Motor neuron (in vitro differentiated cells): ENCODE results near the gene WDR86. TPM values are rescaled to one million over a fixed set of nuclear protein-coding genes. Genes with fewer than 3 reads are reported as not detected.

Experiments
- ATAC-seq, 8 experiments: fragments of 200-7000 bp; cut with Tn5 transposase; replicated peaks in 6 of 8; 2 replicates each; pipeline ENCODE4 v1.8.0; 2021; ENCODE audit warnings: mild to moderate bottlenecking in 8 of 8, moderate library complexity in 8 of 8
- H3K27ac ChIP-seq, 2 donors: fragments of 250-450 bp; sonication (Bioruptor Pico); 2 replicates each; pipeline ENCODE4 v1.9.0; 2021; ENCODE audit warnings: antibody characterized with exemption in 2 of 2, mild to moderate bottlenecking in 2 of 2, moderate library complexity in 1 of 2
- H3K4me1 ChIP-seq, 2 donors: fragments of 250-450 bp; sonication (Bioruptor Pico); replicated peaks in 1 of 2; 2 replicates each; pipeline ENCODE4 v1.6.1; 2021; ENCODE audit warnings: antibody characterized with exemption in 2 of 2, mild to moderate bottlenecking in 2 of 2, moderate library complexity in 1 of 2
- H3K4me3 ChIP-seq, 5 donors: fragments of 250-450 bp; sonication (Bioruptor Pico); 2 replicates each; pipeline ENCODE4 v1.9.0; 2021; ENCODE audit warnings: antibody characterized with exemption in 5 of 5, mild to moderate bottlenecking in 5 of 5, moderate library complexity in 4 of 5
- WGBS, 10 experiments: fragments of 450-650 bp; shearing (Covaris generic); methylation state at CpG; one replicate each; pipeline ENCODE4 v1.0.0; 2022; 5-methylcytosine and 5-hydroxymethylcytosine counted together
- in situ Hi-C, 9 experiments: fragments of 400-800 bp; cut with MboI; loops; one replicate each; pipeline ENCODE4 v1.15.0; 2021; ENCODE audit warnings: low sequenced_read_pairs in 9 of 9, low pct_unique_long_range_greater_than_20kb in 2 of 9; ENCODE audit not compliant: unreplicated experiment in 9 of 9
- total RNA-seq, 8 experiments: library from RNA; unstranded; fragments of 300-600 nt; gene quantifications; 2 replicates each; pipeline versions ENCODE4 v1.2.3 to v1.2.4, GENCODE V29; 2022

WDR86 gene
- total RNA-seq, 8 experiments from 2014 or later: 0.56 to 35.3 (median 21.8) TPM

GRCh38 chr7:151336027-151336708 lies 73.7 kb downstream of the WDR86 start:
- no peak overlapping the region for H3K27ac ChIP-seq
- WGBS, 10 experiments: 63 to 98% (median 90%) methylated on average over 4 to 12 of the region's 12 CpGs; no CpG with 5 or more reads in 1 of the 10 experiments
- H3K4me3 ChIP-seq: no peak overlapping the region
- H3K4me1 ChIP-seq: no peaks in the 10 kb centered on the region
- in situ Hi-C loops: no loop called here
- no peak for ATAC-seq

DNA sequence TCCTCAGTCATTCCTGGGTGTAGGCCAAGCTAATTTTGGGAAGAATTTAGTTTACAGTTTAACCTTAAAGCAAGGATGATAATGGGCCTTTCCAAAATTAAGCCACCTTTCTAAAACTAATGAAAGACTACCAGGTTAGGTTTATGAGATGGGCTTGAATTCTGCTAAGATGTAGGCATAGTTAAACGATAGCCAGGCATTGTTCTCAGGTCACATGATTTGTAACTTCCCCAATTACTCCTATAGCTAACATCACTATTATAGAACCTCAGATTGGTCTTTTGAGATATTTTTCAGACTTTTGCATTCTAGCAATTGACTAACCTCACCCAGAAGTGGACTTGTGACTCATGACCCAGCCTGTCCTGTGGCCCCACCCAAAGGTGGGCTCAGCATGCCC lies 75.2 kb downstream of the WDR86 start:
- in situ Hi-C loops: no loop called here
- 33 to 100% (median 83%) methylated on average over 1 of the region's 1 CpG; no CpG with 5 or more reads in 7 of the 10 experiments for WGBS, 10 experiments
- no peaks in the 10 kb centered on the region for H3K4me1 ChIP-seq

More for the DNA sequence above, 75.2 kb downstream of the WDR86 start:
- H3K27ac ChIP-seq: no peak overlapping the region
- ATAC-seq: no peak
- H3K4me3 ChIP-seq: no peak overlapping the region

Other genes with a start within 250 kb of the WDR86 start
- 1 to 10 TPM in 2 of 8 experiments, under 1 TPM in 3, not detected in 3; 0.22 to 1.5 (median 0.78) TPM for gene GBX1, start 242.3 kb downstream of the WDR86 start, total RNA-seq
- gene ASB10, start 222.8 kb downstream of the WDR86 start, total RNA-seq: under 1 TPM in 2 of 8 experiments, not detected in 6; 0.33 to 0.56 TPM
- under 1 TPM in 1 of 8 experiments, not detected in 7; 0.96 TPM for gene H2BK1, start 199.6 kb downstream of the WDR86 start, total RNA-seq
- 10 to 100 TPM; 22.1 to 77.3 (median 43.9) TPM for gene ABCF2, start 182.8 kb downstream of the WDR86 start, total RNA-seq
- 10 to 100 TPM; 11.3 to 57.9 (median 30.9) TPM for gene CHPF2, start 177.6 kb downstream of the WDR86 start, total RNA-seq
- 10 to 100 TPM; 12.8 to 88.7 (median 35.0) TPM for gene SMARCD3, start 161.3 kb downstream of the WDR86 start, total RNA-seq
- gene NUB1, start 68.2 kb downstream of the WDR86 start, total RNA-seq: 10 to 100 TPM; 37.3 to 94.9 (median 53.2) TPM
- 1 to 10 TPM in 1 of 8 experiments, under 1 TPM in 6, not detected in 1; 0.11 to 1.3 (median 0.29) TPM for gene CRYGN, start 30.1 kb upstream of the WDR86 start, total RNA-seq
- gene RHEB, start 109.9 kb upstream of the WDR86 start, total RNA-seq: 100 to 1,000 TPM in 2 of 8 experiments, 10 to 100 TPM in 6; 62.2 to 163 (median 84.2) TPM